Sigmoid colon (tissue), 7 donors: Measurements from ENCODE around the gene MYO10. TPM values are rescaled to one million over a fixed set of nuclear protein-coding genes. Genes with fewer than 3 reads are reported as not detected.

Experiments
- DNase-seq: peaks from one replicate; pipeline ENCODE4 v3.0.0-alpha.2; 2019
- H3K27ac ChIP-seq, 4 donors: fragments of 200-600 bp; sonication (generic); one replicate each; pipeline ENCODE4 v1.5.1; 2016 to 2019; ENCODE audit warnings: mild to moderate bottlenecking in 1 of 4
- H3K27me3 ChIP-seq, 3 donors: fragments of 200-600 bp; sonication (generic); one replicate each; pipeline ENCODE4 v1.5.1; 2019; ENCODE audit warnings: mild to moderate bottlenecking in 1 of 3
- H3K36me3 ChIP-seq, 4 donors: fragments of 200-600 bp; sonication (generic); one replicate each; pipeline ENCODE4 v1.5.1; 2016 to 2019
- H3K4me1 ChIP-seq, 4 donors: fragments of 200-600 bp; sonication (generic); one replicate each; pipeline ENCODE4 v1.5.1; 2017 to 2019
- H3K4me3 ChIP-seq, 4 donors: fragments of 200-600 bp; sonication (generic); one replicate each; pipeline ENCODE4 v1.5.1; 2017 to 2019; ENCODE audit warnings: mild to moderate bottlenecking in 2 of 4, moderate library complexity in 1 of 4
- H3K9me3 ChIP-seq, 4 donors: fragments of 200-600 bp in 3 of 4; sonication (generic) in 3 of 4; one replicate each; pipeline versions ENCODE4 v1.5.1 to v1.6.1; 2013 to 2019
- EP300 ChIP-seq, 4 donors: sonication (generic); formaldehyde crosslinking; IDR thresholded peaks; one replicate each; pipeline ENCODE4 v1.6.1; 2017; ENCODE audit warnings: antibody characterized with exemption in 4 of 4
- POLR2A ChIP-seq, 2 donors: fragments of 450-650 bp; IDR thresholded peaks; one replicate each; pipeline ENCODE4 v1.6.1; 2016; ENCODE audit warnings: antibody characterized with exemption in 2 of 2, mild to moderate bottlenecking in 2 of 2, moderate library complexity in 2 of 2
- POLR2AphosphoS5 ChIP-seq, 4 donors: sonication (generic); formaldehyde crosslinking; IDR thresholded peaks; one replicate each; pipeline ENCODE4 v1.6.1; 2017; ENCODE audit warnings: antibody characterized with exemption in 4 of 4
- WGBS, 2 donors: extraction: QIAGEN DNeasy Blood & Tissue Kit; methylation state at CpG; one replicate each; pipeline ENCODE4 v1.1.7; 2013; 5-methylcytosine and 5-hydroxymethylcytosine counted together
- intact Hi-C: fragments of 100-400 bp; cut with DNase I; formaldehyde crosslinking; loops from one replicate; pipeline ENCODE4 v1.15.1; 2023
- polyA plus RNA-seq, 3 donors: library from polyadenylated mRNA; stranded (reverse); fragments of 200-250 nt; gene quantifications; one replicate each; pipeline ENCODE4 v1.2.3, GENCODE V29; 2013
- total RNA-seq, 4 donors: library from RNA; depleted of rRNA; stranded (reverse); fragments of >200 nt; gene quantifications; one replicate each; pipeline ENCODE4 v1.1.0, GENCODE V29; 2016
- TF ChIP-seq, protein P1 (sequence below), 4 experiments: fragments of 450-650 bp in 3 of 4; fragments of 200-600 bp in 1 of 4; IDR thresholded peaks; one replicate each; pipeline ENCODE4 v1.5.1; 2016 to 2019; ENCODE audit warnings: antibody characterized with exemption in 4 of 4, mild to moderate bottlenecking in 3 of 4, moderate library complexity in 2 of 4
- donor health status: healthy with polysubstance abuse.
- donor health status: Bipolar disorder and iron deficiency.
- donor health status: healthy.

The MYO10 gene
- total and polyA plus RNA-seq, 7 donors: 3.9 to 20.3 (median 8.3) TPM

GRCh38 chr5:16737620-16738364 is 198.3 kb downstream of the MYO10 start:
- H3K4me1 ChIP-seq: peaks cover 0 to 11% (median 5%) of the 10 kb centered on the region in 4 donors
- WGBS, 2 donors: 18 to 56% methylated on average over 11 of the region's 11 CpGs
- TF ChIP-seq, protein P1, sequence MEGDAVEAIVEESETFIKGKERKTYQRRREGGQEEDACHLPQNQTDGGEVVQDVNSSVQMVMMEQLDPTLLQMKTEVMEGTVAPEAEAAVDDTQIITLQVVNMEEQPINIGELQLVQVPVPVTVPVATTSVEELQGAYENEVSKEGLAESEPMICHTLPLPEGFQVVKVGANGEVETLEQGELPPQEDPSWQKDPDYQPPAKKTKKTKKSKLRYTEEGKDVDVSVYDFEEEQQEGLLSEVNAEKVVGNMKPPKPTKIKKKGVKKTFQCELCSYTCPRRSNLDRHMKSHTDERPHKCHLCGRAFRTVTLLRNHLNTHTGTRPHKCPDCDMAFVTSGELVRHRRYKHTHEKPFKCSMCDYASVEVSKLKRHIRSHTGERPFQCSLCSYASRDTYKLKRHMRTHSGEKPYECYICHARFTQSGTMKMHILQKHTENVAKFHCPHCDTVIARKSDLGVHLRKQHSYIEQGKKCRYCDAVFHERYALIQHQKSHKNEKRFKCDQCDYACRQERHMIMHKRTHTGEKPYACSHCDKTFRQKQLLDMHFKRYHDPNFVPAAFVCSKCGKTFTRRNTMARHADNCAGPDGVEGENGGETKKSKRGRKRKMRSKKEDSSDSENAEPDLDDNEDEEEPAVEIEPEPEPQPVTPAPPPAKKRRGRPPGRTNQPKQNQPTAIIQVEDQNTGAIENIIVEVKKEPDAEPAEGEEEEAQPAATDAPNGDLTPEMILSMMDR (IDR thresholded peaks at IDR 0.05): no peak
- no peak for TF ChIP-seq EP300 (IDR thresholded peaks at IDR 0.05)
- TF ChIP-seq POLR2AphosphoS5 (IDR thresholded peaks at IDR 0.05): no peak
- TF ChIP-seq POLR2A (IDR thresholded peaks at IDR 0.05): no peak
- H3K4me3 ChIP-seq: no peak overlapping the region
- intact Hi-C loops: no loop called here
- DNase-seq: no peak
- H3K27me3 ChIP-seq: peaks cover 0 to 14% (median 0%) of the 10 kb centered on the region in 3 donors
- H3K9me3 ChIP-seq: no peaks in the 10 kb centered on the region
- H3K27ac ChIP-seq: no peak overlapping the region
- no peaks in the 10 kb centered on the region for H3K36me3 ChIP-seq

DNA sequence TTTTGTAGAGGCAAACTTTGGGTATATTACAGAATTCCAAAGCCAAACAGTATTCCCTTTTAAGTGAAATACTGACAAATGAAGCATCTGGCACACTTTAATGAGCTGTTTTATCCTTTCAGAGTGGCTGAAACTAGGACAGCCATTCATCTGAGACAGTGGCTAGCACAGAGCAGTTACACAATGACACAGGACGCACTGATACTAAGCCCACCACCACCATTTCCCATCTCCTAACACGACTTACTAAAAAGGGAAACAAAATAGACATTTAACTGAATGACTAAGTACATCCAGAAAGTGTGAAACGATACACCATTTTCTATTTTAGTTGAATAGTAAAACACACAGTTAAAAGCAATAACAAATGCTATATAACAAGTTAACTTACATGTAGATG is 198.9 kb downstream of the MYO10 start:
- peaks cover 0 to 14% (median 0%) of the 10 kb centered on the region in 3 donors for H3K27me3 ChIP-seq
- TF ChIP-seq, protein P1 (IDR thresholded peaks at IDR 0.05): no peak
- TF ChIP-seq POLR2A (IDR thresholded peaks at IDR 0.05): no peak
- TF ChIP-seq POLR2AphosphoS5 (IDR thresholded peaks at IDR 0.05): no peak
- TF ChIP-seq EP300 (IDR thresholded peaks at IDR 0.05): no peak
- intact Hi-C loops: no loop called here
- no peak overlapping the region for H3K27ac ChIP-seq
- no peaks in the 10 kb centered on the region for H3K9me3 ChIP-seq
- DNase-seq: no peak
- peaks cover 0 to 11% (median 5%) of the 10 kb centered on the region in 4 donors for H3K4me1 ChIP-seq
- WGBS, 2 donors: 9 to 40% methylated on average over 3 of the region's 3 CpGs
- no peaks in the 10 kb centered on the region for H3K36me3 ChIP-seq
- H3K4me3 ChIP-seq: no peak overlapping the region

DNA sequence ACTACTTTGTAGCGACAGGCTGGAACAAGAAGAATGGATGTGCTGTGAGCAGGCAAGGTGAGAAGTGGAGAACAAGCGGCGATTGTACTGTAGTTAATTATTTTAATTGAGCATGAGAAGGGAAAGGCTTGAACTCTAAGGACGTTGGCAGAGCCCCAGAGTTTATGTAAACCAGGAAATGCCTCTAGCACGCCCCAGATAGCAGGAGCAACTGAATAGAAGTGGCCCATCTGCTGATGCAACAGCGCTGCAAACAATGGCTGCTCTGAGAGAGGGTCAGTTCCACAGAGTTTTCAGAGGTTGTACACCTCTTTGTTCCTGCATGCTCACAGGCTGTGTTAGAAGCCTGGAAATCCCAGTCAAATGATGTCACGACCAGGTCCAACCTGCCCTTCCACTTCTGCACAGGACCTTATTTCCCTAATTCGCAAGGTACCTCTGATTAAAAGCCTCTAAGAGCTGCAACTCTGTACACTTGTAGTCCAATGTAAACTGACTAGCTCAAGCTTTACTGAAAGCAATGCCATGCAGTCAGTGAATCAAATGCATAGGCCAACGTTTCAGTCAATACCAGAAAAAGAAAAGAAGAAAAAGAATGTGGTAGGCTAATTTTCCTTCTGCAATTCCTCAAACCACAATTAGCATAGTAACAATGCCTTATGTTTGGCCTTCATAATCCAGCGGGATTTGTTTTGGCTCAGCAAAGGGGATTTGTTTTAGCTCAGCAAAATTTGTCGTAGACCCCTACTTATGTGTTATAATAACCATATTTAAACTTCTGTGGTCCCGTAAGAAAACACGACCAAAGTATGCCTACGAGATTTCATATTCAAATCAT is 199.7 kb downstream of the MYO10 start:
- Histone ChIP-seq H3K27ac (no peak overlapping the region), H3K4me1 (peaks cover 0 to 11% (median 5%) of the 10 kb centered on the region in 4 donors), H3K27me3 (peaks cover 0 to 14% (median 0%) of the 10 kb centered on the region in 3 donors), H3K9me3 (no peaks in the 10 kb centered on the region), H3K36me3 (no peaks in the 10 kb centered on the region), H3K4me3 (no peak overlapping the region)
- intact Hi-C loops: no loop called here
- 9 to 51% methylated on average over 14 of the region's 14 CpGs for WGBS, 2 donors
- TF ChIP-seq POLR2A (IDR thresholded peaks at IDR 0.05) (no peak), POLR2AphosphoS5 (IDR thresholded peaks at IDR 0.05) (no peak)
- TF ChIP-seq, protein P1 (IDR thresholded peaks at IDR 0.05): no peak
- DNase-seq: no peak

- intact Hi-C loops: no loop called here
- H3K9me3 ChIP-seq: no peaks in the 10 kb centered on the region
- DNase-seq: no peak
- H3K36me3 ChIP-seq: no peaks in the 10 kb centered on the region
- 15 to 63% methylated on average over 15 of the region's 15 CpGs for WGBS, 2 donors
- H3K27me3 ChIP-seq: peaks cover 0 to 14% (median 0%) of the 10 kb centered on the region in 3 donors
- H3K4me3 ChIP-seq: no peak overlapping the region
- H3K27ac ChIP-seq: no peak overlapping the region
- TF ChIP-seq, protein P1 (IDR thresholded peaks at IDR 0.05): no peak
- no peak for TF ChIP-seq EP300 (IDR thresholded peaks at IDR 0.05)
- no peak for TF ChIP-seq POLR2AphosphoS5 (IDR thresholded peaks at IDR 0.05)
- TF ChIP-seq POLR2A (IDR thresholded peaks at IDR 0.05): no peak
- peaks cover 0 to 3% (median 2%) of the 10 kb centered on the region in 4 donors for H3K4me1 ChIP-seq
Observed at GRCh38 chr5:16735101-16736060, 200.7 kb downstream of the MYO10 start.
